ENCODE data around the gene PLXDC2.

The PLXDC2 gene

DNA sequence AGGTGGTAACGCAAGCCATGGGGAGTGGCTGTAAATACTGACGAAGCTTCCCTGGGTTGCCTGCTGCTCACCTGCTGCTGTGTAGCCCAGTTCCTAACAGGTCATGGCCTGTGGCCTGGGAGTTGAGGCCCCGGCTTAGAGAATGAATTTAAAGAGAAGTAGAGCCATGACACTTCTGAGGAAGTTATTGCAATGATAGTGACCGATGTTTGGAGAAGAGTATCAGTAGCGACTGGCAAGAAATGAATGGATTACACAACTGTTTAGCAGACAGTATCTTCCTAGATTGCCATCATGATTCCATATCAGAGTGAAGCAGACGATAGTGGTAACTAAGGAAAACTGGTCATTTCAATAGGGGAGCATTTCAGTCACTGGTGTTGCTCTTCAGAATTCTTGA, 249.6 kb downstream of the PLXDC2 start:
- DNase-seq: no peak

DNA sequence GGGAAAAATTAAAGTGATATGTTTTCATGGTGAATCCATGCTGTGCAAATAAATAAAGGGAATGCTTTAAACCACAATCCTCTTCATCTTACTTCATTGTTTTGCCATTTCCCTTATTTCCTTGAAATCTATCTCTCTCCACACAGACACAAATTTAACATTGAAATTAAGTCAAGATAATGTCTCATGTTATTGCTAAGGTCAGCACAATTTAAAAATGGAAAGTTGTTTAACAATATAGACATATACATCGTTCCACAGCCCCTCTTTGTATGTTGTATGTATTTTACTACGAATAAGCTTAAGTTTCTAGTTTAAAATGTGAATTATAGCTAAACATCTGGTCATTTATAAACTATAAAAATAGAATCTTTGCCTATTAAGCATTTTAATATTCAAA, 256.9 kb downstream of the PLXDC2 start:
- no peak for DNase-seq

DNA sequence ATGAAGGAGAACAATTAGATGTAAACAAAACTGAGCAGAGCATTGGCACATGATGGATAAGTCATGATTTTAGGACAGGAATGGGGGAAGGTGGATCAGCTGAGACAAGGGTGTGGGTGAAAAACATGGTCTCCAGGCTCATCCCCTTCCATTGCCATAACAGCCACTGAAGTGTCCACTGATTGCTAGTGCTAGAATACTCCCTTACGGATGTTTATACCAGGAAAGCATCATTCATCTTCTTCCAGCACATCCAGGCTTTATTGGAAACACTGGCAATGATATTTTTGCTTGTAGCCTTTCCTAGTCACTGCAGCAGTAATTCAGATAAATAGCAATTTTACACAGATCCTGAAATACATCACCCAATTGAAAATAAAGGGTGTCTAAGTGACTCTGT, 259.5 kb downstream of the PLXDC2 start:
- no peak for DNase-seq

DNA sequence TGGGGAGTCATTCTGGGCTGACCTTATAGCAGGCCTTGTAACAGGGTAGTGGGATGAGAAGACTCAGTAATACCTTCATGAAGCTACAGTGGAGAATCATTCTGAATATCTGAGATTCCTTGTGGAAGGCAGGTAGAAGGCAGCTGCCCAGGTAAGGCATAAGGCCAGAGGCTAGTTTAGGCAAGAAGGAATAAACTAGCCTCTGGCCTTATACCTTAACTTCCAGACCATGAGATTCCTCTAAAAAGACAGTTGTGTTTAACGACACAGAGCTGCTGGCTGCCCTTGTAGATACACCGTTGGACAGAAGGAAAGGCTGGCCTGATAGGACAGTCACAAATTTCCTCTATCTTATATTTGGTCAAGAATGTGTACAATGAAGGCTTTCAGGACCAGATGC, 268.2 kb downstream of the PLXDC2 start:
- DNase-seq: no peak

DNA sequence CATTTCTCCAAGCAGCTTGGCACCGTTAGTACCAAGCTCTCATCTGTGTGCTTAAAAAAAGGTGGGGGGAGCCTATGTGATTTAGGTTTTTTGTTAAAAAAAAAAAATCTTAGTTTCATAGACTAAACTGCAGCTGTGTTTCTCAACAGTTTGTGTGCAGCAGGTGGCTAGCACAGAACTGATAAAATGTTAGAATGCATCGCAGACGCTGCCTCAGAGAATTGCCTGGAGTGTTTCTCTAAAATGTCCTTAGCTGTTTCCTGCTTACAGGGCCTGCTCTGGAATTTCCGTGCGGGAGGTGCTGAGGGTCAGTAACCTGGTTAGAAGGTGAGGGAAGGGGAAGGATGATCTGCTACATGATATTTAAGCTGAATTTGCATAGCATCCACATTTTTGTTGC, 268.9 kb downstream of the PLXDC2 start:
- no peak for DNase-seq

DNA sequence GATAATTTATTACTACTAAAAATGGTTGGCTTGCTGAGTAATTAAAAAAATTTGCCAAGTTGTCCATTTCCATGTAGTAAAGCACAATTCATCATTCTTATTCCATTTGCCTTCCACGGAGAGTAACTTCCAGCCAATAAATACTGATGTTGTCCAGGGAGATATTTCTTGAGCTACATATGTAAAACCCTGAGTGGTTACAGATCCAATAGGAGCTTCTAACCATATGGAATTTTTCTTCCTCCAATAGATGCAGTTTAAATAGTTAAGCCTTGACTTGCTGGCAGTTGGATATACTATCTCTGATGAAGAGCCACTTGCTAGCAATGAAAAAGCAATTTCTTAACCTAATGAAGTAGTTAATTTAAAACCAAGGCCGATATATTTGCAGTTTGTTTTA, 271.1 kb downstream of the PLXDC2 start:
- DNase-seq: no peak

DNA sequence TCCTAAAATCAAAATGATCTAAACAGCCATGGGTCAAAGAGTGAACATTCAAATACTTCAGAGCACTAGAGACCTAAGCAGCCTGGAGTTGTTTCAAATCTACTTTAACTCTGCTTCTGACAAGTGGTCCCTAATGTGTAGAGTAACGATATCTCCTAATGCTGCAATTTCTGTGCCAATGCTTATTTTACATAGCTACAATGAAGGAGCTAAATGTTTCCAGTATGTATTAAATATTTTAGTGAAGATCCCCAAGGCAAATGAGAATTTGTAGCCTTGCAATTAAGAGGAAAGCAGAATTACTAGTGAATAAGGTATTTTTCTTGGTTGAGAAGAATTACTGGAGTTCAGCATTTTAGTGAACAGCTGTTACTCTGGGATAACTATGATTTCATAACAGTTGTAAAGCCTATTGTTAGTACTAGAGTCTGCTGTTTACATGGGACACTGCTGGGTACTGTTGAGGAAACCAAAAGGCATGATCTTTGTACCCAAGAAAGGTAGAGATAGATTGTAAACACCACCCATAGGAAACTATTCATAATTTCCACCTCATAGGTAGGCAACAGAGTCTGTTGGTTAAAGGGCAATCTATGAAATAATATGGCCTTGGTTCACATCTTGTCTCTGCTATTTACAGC, 271.9 kb downstream of the PLXDC2 start:
- no peak for DNase-seq

DNA sequence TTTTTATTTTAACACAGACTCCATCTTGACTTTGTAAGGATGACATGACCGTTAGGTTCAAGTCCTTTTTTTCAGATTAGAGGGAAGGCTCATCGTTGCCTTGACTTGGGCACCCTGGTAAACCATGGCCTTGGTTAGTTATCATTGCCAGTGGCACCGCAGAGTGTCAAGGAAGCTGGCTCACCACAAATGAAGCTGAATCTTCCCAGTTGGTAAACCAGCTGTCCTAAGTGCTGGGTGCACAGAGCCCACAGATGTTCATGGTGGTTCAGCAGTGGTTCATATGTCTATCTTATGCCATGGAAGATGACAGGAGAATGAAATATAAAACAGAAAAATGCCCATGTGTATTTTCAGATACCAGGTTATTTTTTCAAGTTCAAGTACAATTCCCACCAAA, 273.6 kb downstream of the PLXDC2 start:
- DNase-seq: no peak

DNA sequence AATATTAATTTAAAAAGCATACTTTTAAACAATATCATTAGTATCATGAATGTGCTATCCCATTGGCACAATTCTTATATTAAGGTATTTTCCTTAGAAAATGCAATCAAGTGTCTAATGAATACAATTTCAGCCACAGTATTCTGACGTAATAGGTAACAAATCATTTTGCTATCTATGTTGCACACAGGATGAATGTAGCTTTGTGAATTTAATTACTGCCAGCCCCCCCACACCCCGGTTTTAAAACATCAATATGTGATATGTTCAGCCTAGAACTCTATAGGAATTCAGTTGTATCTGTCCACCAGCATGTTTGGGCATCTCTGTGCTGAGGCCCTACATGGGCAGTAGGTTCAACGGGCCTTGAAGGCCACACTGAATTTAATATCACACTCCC, 274.6 kb downstream of the PLXDC2 start:
- no peak for DNase-seq

DNA sequence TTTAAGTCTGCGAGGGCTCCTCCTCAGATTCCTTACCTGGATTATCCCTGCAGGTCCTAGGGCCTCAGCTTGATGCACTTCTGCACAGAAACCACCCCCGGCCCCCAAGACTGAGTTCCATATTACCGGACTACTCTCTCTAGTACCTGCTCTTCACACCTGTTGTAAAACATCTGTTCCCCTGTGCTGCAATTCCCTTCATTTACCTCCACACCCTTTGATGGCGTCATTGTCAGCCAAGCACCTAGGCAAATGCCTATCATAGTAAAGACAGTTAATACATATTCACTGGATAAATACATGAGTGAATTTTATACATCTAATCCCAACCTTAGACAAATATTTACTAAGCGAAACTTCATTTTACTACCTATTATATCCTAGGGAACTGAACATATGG, 275.5 kb downstream of the PLXDC2 start:
- DNase-seq: no peak

DNA sequence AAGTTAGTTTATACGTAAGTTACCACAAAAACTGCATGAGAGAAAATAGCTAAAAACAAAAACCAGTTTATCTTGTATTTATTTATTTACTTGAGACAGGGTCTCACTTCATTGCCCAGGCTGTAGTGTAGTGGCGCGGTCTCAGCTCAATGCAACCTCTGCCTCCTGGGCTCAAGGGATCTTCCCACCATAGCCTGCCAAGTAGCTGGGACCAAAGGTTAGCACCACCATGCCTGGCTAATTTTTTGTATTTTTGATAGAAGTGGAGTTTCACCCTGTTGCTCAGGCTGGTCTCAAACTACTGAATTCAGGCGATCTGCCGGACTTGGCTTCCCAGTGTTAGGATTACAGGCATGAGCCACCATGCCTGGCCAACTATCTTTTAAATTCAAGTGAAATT, 277.4 kb downstream of the PLXDC2 start:
- no peak for DNase-seq

DNA sequence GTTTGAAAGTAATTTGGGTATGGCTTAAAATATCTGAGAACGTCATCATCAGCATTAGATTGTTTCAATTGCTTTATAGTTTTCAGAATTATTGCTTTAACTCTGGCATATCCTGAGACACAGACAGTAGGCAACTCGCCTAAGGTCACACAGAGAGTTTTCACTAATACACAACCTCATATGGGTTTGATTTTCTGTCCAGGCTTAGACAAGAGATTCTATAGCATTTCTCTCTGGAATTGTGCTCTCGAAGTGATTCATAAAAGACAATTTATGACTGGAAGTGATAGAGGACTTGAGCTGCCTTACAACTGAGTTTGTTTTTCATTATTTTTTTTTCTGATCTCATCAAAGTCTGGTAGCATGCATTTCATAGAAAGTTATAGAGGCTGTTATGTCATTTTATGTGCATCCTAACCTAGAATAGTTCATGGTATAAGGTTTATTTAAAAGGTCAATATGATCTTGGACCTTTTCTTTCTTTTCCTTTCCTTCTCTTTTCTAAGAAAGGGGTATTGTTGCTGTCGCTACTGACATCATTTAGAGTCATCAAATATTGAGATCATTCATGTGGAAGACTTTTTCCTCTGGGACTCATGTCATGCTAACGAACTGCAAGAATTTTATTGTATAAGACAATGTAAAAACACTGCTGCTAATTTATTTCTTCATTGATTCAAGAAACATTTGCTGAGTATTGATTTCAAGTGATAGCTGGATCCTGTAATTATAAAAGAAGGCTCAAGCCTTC, 278.2 kb downstream of the PLXDC2 start:
- no peak for DNase-seq

DNA sequence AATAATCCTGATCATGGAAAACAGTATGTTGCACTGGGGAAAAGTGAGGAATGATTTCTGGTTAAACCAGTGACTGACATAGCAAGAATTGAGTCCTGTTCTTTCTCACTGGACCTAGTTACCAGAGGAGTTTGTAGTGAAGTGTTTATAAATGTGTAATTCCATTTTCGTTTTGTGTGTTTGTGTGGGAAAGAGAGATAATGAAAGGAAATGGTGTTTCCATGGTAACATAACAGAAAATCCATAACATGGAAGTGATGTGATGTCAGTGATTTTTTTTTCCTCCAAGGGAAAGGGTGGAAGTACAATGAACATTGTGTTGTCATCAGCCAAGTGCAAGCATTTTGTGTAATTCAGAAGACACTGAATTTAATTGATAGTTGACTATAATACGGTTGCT, 283.9 kb downstream of the PLXDC2 start:
- DNase-seq: no peak

DNA sequence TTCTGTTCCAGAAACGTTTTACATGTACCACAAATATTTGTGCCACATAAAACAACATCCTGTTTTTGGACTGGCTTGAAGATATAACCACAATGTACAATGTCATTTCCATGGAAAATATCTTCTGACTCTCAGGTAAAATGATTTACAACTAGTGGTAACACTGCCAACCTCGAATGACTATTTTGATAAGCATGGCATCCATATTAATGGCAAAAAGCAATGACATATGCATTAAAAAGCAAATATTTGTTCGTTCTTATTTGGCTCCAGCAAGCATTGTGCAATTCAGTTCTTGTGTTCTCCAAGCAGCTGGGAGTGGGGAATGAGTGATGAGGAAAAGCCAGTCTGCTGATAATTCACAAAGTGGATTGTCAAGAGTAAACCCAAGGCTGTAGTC, 289.0 kb downstream of the PLXDC2 start:
- no peak for DNase-seq

DNA sequence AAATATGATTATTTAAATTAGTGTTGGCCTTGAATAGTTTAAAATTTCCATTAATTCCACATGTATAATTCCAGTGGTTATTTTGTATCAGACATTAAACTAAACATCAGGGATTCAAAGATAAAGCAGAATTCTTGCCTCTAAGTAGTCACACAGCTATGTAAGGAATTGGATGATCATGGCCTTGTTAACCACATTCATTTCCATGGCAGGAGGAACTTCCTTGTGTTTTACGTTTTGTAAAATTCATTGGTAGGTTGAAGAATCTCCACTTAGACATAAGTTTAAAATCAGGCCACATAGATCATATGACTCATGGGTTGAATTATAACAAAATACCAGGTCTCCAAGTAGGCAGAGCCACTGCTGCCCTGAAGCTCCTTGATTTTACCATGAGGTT, 289.7 kb downstream of the PLXDC2 start:
- no peak for DNase-seq

DNA sequence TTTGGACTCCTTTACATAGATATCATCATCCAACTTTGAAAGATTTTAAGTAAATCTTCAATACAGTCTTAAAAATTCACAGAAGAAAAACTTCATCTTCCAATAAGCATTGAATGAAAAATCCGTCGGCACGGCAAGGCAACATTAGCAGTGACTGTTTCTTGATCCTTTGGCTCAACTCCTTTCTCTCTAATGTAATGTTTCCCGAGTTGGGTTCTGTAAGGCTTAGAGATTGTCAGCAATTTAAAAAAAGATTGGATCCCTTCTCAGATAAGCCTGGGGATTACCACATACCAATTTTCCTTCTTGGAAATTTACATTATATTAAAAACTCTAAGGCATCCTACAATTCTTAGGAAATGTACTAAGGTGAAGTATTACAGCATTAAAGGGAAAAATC, 291.8 kb downstream of the PLXDC2 start:
- no peak for DNase-seq

DNA sequence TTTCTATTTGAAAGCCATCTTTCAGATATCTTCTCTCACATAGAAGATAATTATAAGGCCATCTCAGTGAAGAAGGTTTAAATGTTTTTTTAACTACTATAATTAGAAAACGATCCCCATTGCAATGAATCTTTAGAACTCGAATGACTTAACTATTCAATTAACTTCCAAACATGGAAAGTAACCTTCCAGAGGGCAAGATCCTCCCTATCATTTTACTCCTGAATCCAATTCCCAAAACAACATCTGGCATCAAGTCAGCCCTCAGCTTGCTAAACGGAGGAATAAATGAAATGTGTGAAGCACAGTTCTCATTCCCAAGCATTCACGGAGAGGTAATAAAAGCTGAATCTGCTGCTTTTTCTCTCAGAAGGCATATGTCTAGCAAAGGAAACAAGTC, 293.4 kb downstream of the PLXDC2 start:
- DNase-seq: no peak

DNA sequence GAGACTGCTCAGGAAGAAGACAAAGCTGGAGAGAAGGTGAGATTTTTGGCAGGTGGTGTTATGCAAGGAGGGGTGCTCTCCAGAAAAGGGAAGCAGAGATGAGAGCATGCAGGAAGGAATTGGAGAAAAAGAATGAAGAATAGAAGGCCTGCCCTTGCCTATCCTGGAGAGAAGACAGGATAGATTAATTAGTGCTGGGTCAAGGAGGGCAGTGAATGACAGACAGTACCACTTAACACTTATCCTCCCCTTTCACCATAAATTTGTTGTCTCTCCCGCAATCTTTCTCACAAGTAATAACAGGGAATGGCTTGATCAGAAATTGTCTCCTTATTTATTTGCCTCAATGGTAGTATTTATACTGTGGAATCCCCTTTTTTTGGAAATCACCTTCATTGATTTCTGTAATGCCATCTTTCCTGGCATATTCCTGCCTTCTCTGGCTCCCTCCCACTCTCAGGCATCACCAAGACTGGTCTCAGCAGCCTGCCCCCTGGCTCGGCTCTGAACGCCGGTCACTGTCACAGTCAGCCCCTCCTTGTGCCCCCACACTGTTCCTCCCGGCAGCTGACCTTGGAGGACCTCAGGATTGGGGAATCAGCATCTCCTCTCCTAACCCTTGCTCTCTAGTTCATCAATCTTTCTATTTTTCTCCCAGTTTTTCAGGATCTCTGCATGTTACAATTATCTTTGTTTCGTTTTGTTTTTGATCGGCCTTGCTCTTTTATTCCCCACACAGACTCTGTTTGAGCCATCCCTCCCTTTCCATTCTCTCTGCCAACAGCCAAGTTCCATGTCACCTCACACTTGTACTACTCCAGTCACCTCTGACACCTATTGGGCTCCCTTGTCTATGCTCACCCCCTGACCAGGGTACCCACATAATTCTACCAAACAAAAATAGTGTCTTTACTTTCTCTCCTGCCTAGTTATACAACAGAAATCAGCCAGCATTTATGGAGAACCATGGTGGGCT, 294.2 kb downstream of the PLXDC2 start:
- DNase-seq: no peak

DNA sequence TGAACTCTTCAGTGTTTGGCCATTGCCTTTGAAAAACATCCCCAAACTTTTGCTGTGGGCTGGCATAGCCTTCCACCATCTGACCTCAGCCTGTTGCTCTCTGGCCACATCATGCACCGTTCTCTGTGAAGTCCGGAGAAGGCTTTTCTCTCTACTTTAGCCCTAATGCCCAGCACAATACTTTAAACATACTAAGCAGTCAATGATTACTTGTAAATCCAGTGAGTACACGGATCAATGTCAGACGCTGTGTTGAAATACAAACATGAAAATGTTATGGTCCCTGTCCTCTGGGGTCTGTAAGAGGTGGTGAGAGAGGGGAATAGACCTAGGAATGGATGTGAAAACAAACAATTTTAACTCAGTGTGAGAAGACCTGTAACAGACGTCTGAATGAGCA, 297.9 kb downstream of the PLXDC2 start:
- DNase-seq: no peak

DNA sequence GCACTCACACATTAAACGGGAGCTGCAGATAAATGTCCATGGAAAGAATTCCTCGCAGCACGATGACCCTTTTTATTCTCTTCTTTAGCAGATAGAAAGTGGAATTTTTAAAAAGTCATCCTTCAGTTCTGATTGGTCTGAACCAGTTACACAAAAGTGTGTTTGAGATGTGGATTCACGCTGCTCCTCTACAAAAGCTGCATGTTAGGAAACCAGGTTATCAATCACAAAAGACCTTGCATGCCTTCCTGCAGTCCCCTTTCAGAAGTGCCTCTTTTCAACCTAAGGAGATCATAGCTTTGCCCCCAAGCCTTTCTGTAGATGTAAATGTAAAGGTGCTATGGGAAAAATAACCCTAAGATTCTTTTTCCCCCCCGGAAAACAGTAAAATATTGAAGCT, 299.7 kb downstream of the PLXDC2 start:
- DNase-seq: no peak

DNA sequence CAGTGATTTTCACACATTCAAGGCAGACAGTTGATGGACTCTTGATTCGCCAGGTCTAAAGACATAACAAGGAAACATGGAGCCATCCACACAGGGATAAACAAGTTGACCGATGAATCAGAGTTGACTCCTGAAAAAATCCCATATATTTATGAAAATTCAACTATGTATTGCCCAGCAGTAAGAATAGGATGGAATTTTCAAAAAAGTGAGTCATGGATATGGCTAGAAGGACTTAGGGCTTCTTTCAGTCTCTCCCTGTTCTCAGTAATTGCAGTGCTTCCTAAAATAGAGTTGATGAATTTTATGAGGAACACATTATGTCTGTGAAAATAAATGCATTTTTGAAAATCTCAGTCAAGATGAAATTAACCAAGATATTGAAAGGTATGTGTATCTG, 301.2 kb downstream of the PLXDC2 start:
- DNase-seq: no peak

DNA sequence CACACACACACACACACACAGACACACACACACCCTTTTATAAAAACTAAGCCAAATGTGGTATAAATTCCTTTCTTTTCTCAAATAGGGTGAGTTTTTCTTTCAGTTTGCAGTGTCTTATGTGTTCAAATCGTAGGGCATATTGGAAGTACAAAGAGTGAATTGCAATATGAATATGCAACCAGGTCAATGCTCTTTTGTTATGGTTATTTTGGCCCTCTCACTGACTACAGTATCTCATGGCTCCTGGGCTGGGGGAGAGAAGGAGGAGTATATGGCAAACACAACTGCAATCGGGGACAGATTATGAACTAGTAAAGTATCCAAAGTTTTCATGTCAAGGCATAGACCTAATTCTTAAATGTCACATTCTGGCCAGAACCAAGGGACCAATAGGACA, 301.9 kb downstream of the PLXDC2 start:
- no peak for DNase-seq

DNA sequence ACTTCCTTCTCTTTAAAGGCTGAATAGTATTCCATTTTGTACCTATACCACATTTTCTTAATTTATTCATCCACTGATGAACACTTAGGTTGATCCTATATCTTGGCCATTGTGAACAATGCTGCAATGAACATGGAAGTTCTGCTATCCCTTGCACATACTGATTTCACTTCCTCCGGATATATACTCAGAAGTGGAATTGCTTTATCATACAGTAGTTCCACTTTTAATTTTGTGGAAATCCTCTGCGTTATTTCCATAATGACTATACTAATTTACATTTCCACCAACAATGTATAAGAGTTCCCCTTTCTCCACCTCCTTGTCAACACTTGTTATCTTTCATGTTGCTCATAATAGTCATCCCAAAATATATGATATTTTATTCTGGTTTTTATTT, 312.6 kb downstream of the PLXDC2 start:
- no peak for DNase-seq

DNA sequence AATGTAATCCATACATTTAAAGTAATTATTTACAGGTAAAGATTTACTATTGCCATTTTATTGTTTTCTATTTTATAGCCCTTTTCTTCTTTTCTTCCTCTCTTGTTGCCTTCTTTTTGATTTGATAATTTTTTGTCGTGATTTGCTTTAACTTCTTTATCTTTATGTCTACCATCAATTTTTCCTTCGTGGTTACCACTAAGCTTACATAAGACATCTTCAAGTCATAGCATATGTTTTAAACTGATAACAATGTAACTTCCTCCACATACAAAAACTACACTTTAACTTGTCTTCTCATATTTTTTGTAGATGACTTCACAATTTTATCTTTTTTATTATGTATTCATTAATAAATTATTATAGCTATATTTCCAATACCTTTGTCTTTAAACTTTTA, 316.6 kb downstream of the PLXDC2 start:
- no peak for DNase-seq
